ENCODE measurements around the gene PPHLN1. TPM values are rescaled to one million over a fixed set of nuclear protein-coding genes. Genes with fewer than 3 reads are reported as not detected.

Gene PPHLN1
- total RNA-seq, 1 experiment from 2014 or later = 87.6 TPM

- Histone ChIP-seq H3K4me1 (peaks cover 23% of the 10 kb centered on the region), H3K36me3 (ENCODE audit: control insufficient read depth, insufficient read depth, low read length) (no peaks in the 10 kb centered on the region), H3K4me3 (ENCODE audit: low read depth, low read length) (no peak overlapping the region), H3K9me3 (no peaks in the 10 kb centered on the region), H3K27me3 (replicated peaks; ENCODE audit: control insufficient read depth, insufficient read depth, low read length) (no peaks in the 10 kb centered on the region)
- H3K4me3 Mint-ChIP-seq (ENCODE audit: unreplicated experiment) = no peak overlapping the region
- TF ChIP-seq CTCF (IDR thresholded peaks at IDR 0.05; ENCODE audit: insufficient read depth in 1 of 2, low read depth in 1 of 2, low read length in 1 of 2, severe bottlenecking in 1 of 2, unreplicated experiment in 1 of 2) = no peak
- H3K9me3 Mint-ChIP-seq (ENCODE audit: unreplicated experiment) = no peaks in the 10 kb centered on the region
- H3K27me3 Mint-ChIP-seq (ENCODE audit: insufficient read depth, unreplicated experiment) = no peaks in the 10 kb centered on the region
- intact Hi-C loops (cut with micrococcal nuclease; ENCODE audit: unreplicated experiment) = no loop called here
- H3K27ac Mint-ChIP-seq (ENCODE audit: unreplicated experiment) = no peak overlapping the region
- POLR2A ChIA-PET = no interaction called here
- BruUV-seq (replicated peaks) = no TSS peak
- DNase-seq = no peak
- CTCF ChIA-PET = no interaction called here
- H3K4me1 Mint-ChIP-seq (ENCODE audit: low read depth, unreplicated experiment) = peaks cover 22% of the 10 kb centered on the region
- H3K36me3 Mint-ChIP-seq (ENCODE audit: insufficient read depth, unreplicated experiment) = peaks cover 23% of the 10 kb centered on the region
Measured at GRCh38 chr12:42409471-42409870, 83.5 kb downstream of the PPHLN1 start.

- peaks cover 16% of the 10 kb centered on the region for H3K4me1 Mint-ChIP-seq (ENCODE audit: low read depth, unreplicated experiment)
- H3K27ac Mint-ChIP-seq (ENCODE audit: unreplicated experiment) = no peak overlapping the region
- no peak for TF ChIP-seq CTCF (IDR thresholded peaks at IDR 0.05; ENCODE audit: insufficient read depth in 1 of 2, low read depth in 1 of 2, low read length in 1 of 2, severe bottlenecking in 1 of 2, unreplicated experiment in 1 of 2)
- Histone ChIP-seq H3K4me1 (peaks cover 21% of the 10 kb centered on the region), H3K27me3 (replicated peaks; ENCODE audit: control insufficient read depth, insufficient read depth, low read length) (no peaks in the 10 kb centered on the region), H3K4me3 (ENCODE audit: low read depth, low read length) (no peak overlapping the region), H3K36me3 (ENCODE audit: control insufficient read depth, insufficient read depth, low read length) (no peaks in the 10 kb centered on the region), H3K9me3 (no peaks in the 10 kb centered on the region)
- DNase-seq = peak in 1 of 2 experiments; percentile 4
- ChIA-PET CTCF (no interaction called here), POLR2A (no interaction called here)
- H3K27me3 Mint-ChIP-seq (ENCODE audit: insufficient read depth, unreplicated experiment) = no peaks in the 10 kb centered on the region
- intact Hi-C loops (cut with micrococcal nuclease; ENCODE audit: unreplicated experiment) = no loop called here
- peaks cover 16% of the 10 kb centered on the region for H3K36me3 Mint-ChIP-seq (ENCODE audit: insufficient read depth, unreplicated experiment)
- H3K4me3 Mint-ChIP-seq (ENCODE audit: unreplicated experiment) = no peak overlapping the region
- H3K9me3 Mint-ChIP-seq (ENCODE audit: unreplicated experiment) = no peaks in the 10 kb centered on the region
- no TSS peak for BruUV-seq (replicated peaks)
Measured at GRCh38 chr12:42410340-42410739, 84.4 kb downstream of the PPHLN1 start.

GRCh38 chr12:42420395-42420794, 94.4 kb downstream of the PPHLN1 start:
- Mint-ChIP-seq H3K36me3 (ENCODE audit: insufficient read depth, unreplicated experiment) (no peaks in the 10 kb centered on the region), H3K4me3 (ENCODE audit: unreplicated experiment) (no peak overlapping the region), H3K27ac (ENCODE audit: unreplicated experiment) (no peak overlapping the region), H3K9me3 (ENCODE audit: unreplicated experiment) (no peaks in the 10 kb centered on the region), H3K4me1 (ENCODE audit: low read depth, unreplicated experiment) (peaks cover 10% of the 10 kb centered on the region), H3K27me3 (ENCODE audit: insufficient read depth, unreplicated experiment) (no peaks in the 10 kb centered on the region)
- H3K4me3 ChIP-seq (ENCODE audit: low read depth, low read length) = no peak overlapping the region
- intact Hi-C loops (cut with micrococcal nuclease; ENCODE audit: unreplicated experiment) = no loop called here
- no peak for DNase-seq
- POLR2A ChIA-PET = no interaction called here
- TF ChIP-seq CTCF (IDR thresholded peaks at IDR 0.05; ENCODE audit: insufficient read depth in 1 of 2, low read depth in 1 of 2, low read length in 1 of 2, severe bottlenecking in 1 of 2, unreplicated experiment in 1 of 2) = no peak
- CTCF ChIA-PET = no interaction called here
- no peaks in the 10 kb centered on the region; the same call in 1 of the 2 replicates for H3K4me1 ChIP-seq
- no peaks in the 10 kb centered on the region for H3K27me3 ChIP-seq (replicated peaks; ENCODE audit: control insufficient read depth, insufficient read depth, low read length)
- H3K9me3 ChIP-seq = no peaks in the 10 kb centered on the region; the same call in 1 of the 2 replicates
- no TSS peak for BruUV-seq (replicated peaks)
- no peaks in the 10 kb centered on the region for H3K36me3 ChIP-seq (ENCODE audit: control insufficient read depth, insufficient read depth, low read length)
